ENCODE results near the gene ETNK2. TPM values are rescaled to one million over a fixed set of nuclear protein-coding genes. Genes with fewer than 3 reads are reported as not detected.

ETNK2 gene
- total RNA-seq (2014; rRNA removed; shearing (Covaris generic)) (4.2 and 6.1 TPM in 2 replicates), polyA plus RNA-seq (2016; fragmentation: Nextera tagmentation; extraction: Ambion mirVana) (5.0 and 5.2 TPM in 2 replicates)

- no peaks in the 10 kb centered on the region for H3K9me2 ChIP-seq (ENCODE audit: insufficient read depth)
- no peak for TF ChIP-seq EZH2phosphoT487 (IDR thresholded peaks at IDR 0.05; ENCODE audit: insufficient read depth, low read depth)
- no peak for TF ChIP-seq EZH2 (IDR thresholded peaks at IDR 0.05; ENCODE audit: insufficient read depth, poor library complexity, severe bottlenecking)
- no peak within 1 kb of the TSS for H3K27ac ChIP-seq
- no peaks in the 10 kb centered on the region for H3K79me2 ChIP-seq (ENCODE audit: insufficient read depth)
- in situ Hi-C loops (cut with MboI) = no loop called here
- peak; percentile 63 for DNase-seq
- peak within 1 kb of the TSS; percentile 70 for H3K9ac ChIP-seq
- H2AFZ ChIP-seq = peak within 1 kb of the TSS; percentile 90
- H3K4me3 ChIP-seq = peak within 1 kb of the TSS; percentile 70
- H3F3A ChIP-seq (ENCODE audit: insufficient read depth) = no peaks in the 10 kb centered on the region; the same call in 1 of the 2 replicates
- H3K4me2 ChIP-seq (ENCODE audit: unreplicated experiment) = peak within 1 kb of the TSS; percentile 73
- H3K9me3 ChIP-seq (ENCODE audit: low read depth) = no peaks in the 10 kb centered on the region
- no peaks in the 10 kb centered on the region for H4K20me1 ChIP-seq (ENCODE audit: insufficient read depth)
- no peaks in the 10 kb centered on the region for H3K36me3 ChIP-seq (ENCODE audit: low read depth)
- no peaks in the 10 kb centered on the region for H3K27me3 ChIP-seq (replicated peaks; ENCODE audit: insufficient read depth)
- no peaks in the 10 kb centered on the region for H3K4me1 ChIP-seq (ENCODE audit: insufficient read depth)
- 3% methylated on average over 15 to 80 of the region's 94 CpGs for WGBS, 2 experiments (ENCODE audit: low coverage in 1 of 2, low lambda C conversion rate in 2 of 2, missing lambda C conversion rate in 2 of 2)
Measured at GRCh38 chr1:204151552-204152309, at the start of gene ETNK2. TSS of gene ETNK2 (minus strand) at chr1:204152044. CDS start at chr1:204151852, 192 bp downstream.

- 0 out of 2 replicates have a peak, but pooled peaks cover 4% of the 10 kb centered on the region for H3K27me3 ChIP-seq (replicated peaks; ENCODE audit: insufficient read depth)
- in situ Hi-C loops (cut with MboI) = no loop called here
- H2AFZ ChIP-seq = no peak overlapping the region
- no peaks in the 10 kb centered on the region for H3K9me3 ChIP-seq (ENCODE audit: low read depth)
- H3K4me1 ChIP-seq (ENCODE audit: insufficient read depth) = peaks cover 21% of the 10 kb centered on the region
- no peak overlapping the region for H3K4me3 ChIP-seq
- H3K9ac ChIP-seq = no peak overlapping the region
- no peak overlapping the region for H3K4me2 ChIP-seq (ENCODE audit: unreplicated experiment)
- H4K20me1 ChIP-seq (ENCODE audit: insufficient read depth) = no peaks in the 10 kb centered on the region
- H3K27ac ChIP-seq = no peak overlapping the region
- H3K36me3 ChIP-seq (ENCODE audit: low read depth) = no peaks in the 10 kb centered on the region
- WGBS, 2 experiments (ENCODE audit: low coverage in 1 of 2, low lambda C conversion rate in 2 of 2, missing lambda C conversion rate in 2 of 2) = 88 to 89% methylated on average over 12 of the region's 12 CpGs
- TF ChIP-seq EZH2 (IDR thresholded peaks at IDR 0.05; ENCODE audit: insufficient read depth, poor library complexity, severe bottlenecking) (no peak), EZH2phosphoT487 (IDR thresholded peaks at IDR 0.05; ENCODE audit: insufficient read depth, low read depth) (no peak)
- no peaks in the 10 kb centered on the region for H3K79me2 ChIP-seq (ENCODE audit: insufficient read depth)
- DNase-seq = no peak
- no peaks in the 10 kb centered on the region for H3F3A ChIP-seq (ENCODE audit: insufficient read depth)
- no peaks in the 10 kb centered on the region for H3K9me2 ChIP-seq (ENCODE audit: insufficient read depth)
Measured at GRCh38 chr1:204201348-204202040, 49.6 kb upstream of the ETNK2 start.

- in situ Hi-C loops (cut with MboI) = no loop called here
- Histone ChIP-seq H3K27ac (no peak overlapping the region), H3K9me2 (ENCODE audit: insufficient read depth) (no peaks in the 10 kb centered on the region), H3K27me3 (replicated peaks; ENCODE audit: insufficient read depth) (0 out of 2 replicates have a peak, but pooled peaks cover 2% of the 10 kb centered on the region), H3K36me3 (ENCODE audit: low read depth) (no peaks in the 10 kb centered on the region), H3K4me2 (ENCODE audit: unreplicated experiment) (no peak overlapping the region), H3K4me3 (no peak overlapping the region), H3K79me2 (ENCODE audit: insufficient read depth) (no peaks in the 10 kb centered on the region), H3K9ac (no peak overlapping the region), H2AFZ (0 out of 2 replicates have a peak overlapping the region, but pooled peaks have one; percentile 23), H3K4me1 (ENCODE audit: insufficient read depth) (peaks cover 18% of the 10 kb centered on the region), H3K9me3 (ENCODE audit: low read depth) (no peaks in the 10 kb centered on the region), H3F3A (ENCODE audit: insufficient read depth) (0 out of 2 replicates have a peak, but pooled peaks cover 3% of the 10 kb centered on the region), H4K20me1 (ENCODE audit: insufficient read depth) (no peaks in the 10 kb centered on the region)
- no peak for DNase-seq
- no peak for TF ChIP-seq EZH2phosphoT487 (IDR thresholded peaks at IDR 0.05; ENCODE audit: insufficient read depth, low read depth)
- no peak for TF ChIP-seq EZH2 (IDR thresholded peaks at IDR 0.05; ENCODE audit: insufficient read depth, poor library complexity, severe bottlenecking)
- 83 to 85% methylated on average over 9 of the region's 9 CpGs for WGBS, 2 experiments (ENCODE audit: low coverage in 1 of 2, low lambda C conversion rate in 2 of 2, missing lambda C conversion rate in 2 of 2)
Measured at GRCh38 chr1:204199579-204199978, 47.7 kb upstream of the ETNK2 start.
